Left lung (tissue), 10 donors: ENCODE data around the gene ABCB11. TPM values are rescaled to one million over a fixed set of nuclear protein-coding genes. Genes with fewer than 3 reads are reported as not detected.

ENCODE experiments used
- ATAC-seq: fragments of 200-7000 bp; cut with Tn5 transposase; one replicate; pipeline ENCODE4 v1.9.1; 2020; ENCODE audit warnings: moderate library complexity
- DNase-seq, 4 donors: peaks; one replicate each; pipeline ENCODE4 v3.0.0-alpha.2; 2013 to 2020
- H3K27ac ChIP-seq, 2 donors: fragments of 200-600 bp; sonication (generic) in 1 of 2; one replicate each; pipeline versions ENCODE4 v1.5.0 to v1.8.0; 2020 to 2021
- H3K27me3 ChIP-seq, 2 donors: fragments of 200-600 bp; sonication (generic) in 1 of 2; one replicate each; pipeline versions ENCODE4 v1.5.0 to v1.8.0; 2020 to 2021
- H3K36me3 ChIP-seq, 2 donors: fragments of 200-600 bp; sonication (generic) in 1 of 2; one replicate each; pipeline versions ENCODE4 v1.5.0 to v1.8.0; 2020 to 2021
- H3K4me1 ChIP-seq, 2 donors: fragments of 200-600 bp; one replicate each; pipeline ENCODE4 v1.8.0; 2021
- H3K4me3 ChIP-seq, 2 donors: fragments of 200-600 bp; sonication (generic) in 1 of 2; one replicate each; pipeline versions ENCODE4 v1.5.0 to v1.8.0; 2020 to 2021; ENCODE audit warnings: mild to moderate bottlenecking in 1 of 2
- H3K9me3 ChIP-seq, 2 donors: fragments of 200-600 bp; sonication (generic) in 1 of 2; one replicate each; pipeline versions ENCODE4 v1.5.0 to v1.8.0; 2020 to 2021
- CTCF ChIP-seq, 2 donors: fragments of 200-600 bp; sonication (generic) in 1 of 2; IDR thresholded peaks; one replicate each; pipeline versions ENCODE4 v1.5.0 to v1.8.0; 2021; ENCODE audit warnings: antibody characterized with exemption in 2 of 2
- intact Hi-C, 2 donors: fragments of 100-400 bp; cut with DNase I; formaldehyde crosslinking; loops; one replicate each; pipeline versions ENCODE4 v1.11.2 to v1.14.2; 2022
- polyA plus RNA-seq, 6 donors: library from polyadenylated mRNA; unstranded; fragments of 120-200 nt; gene quantifications; one replicate each; pipeline ENCODE4 v1.2.1, GENCODE V29; 2013; ENCODE audit not compliant: insufficient read length in 6 of 6
- total RNA-seq, 2 donors: library from RNA; stranded (reverse); fragmentation: NEBNext Ultra II Directional; extraction: Animal tissue kit (Norgen Biotek cat#: 25700); gene quantifications; one replicate each; pipeline ENCODE4 v1.2.1, GENCODE V29; 2021
- donor health status: DM: no; HTN: yes; CAD: no.
- donor health status: DM: no; HTN: no; CAD: no.

Gene ABCB11
- total and polyA plus RNA-seq, 8 donors, result 0.02 to 0.23 (median 0.08) TPM; not detected in 1

GRCh38 chr2:169001116-169001815 is 29.9 kb downstream of the ABCB11 start:
- no peak overlapping the region for H3K4me3 ChIP-seq
- ATAC-seq (no peak), DNase-seq (no peak)
- intact Hi-C loops, result no loop called here
- no peaks in the 10 kb centered on the region for H3K36me3 ChIP-seq
- H3K4me1 ChIP-seq, result no peaks in the 10 kb centered on the region
- no peaks in the 10 kb centered on the region for H3K9me3 ChIP-seq
- no peaks in the 10 kb centered on the region for H3K27me3 ChIP-seq
- H3K27ac ChIP-seq, result no peak overlapping the region
- no peak for TF ChIP-seq CTCF (IDR thresholded peaks at IDR 0.05)

DNA sequence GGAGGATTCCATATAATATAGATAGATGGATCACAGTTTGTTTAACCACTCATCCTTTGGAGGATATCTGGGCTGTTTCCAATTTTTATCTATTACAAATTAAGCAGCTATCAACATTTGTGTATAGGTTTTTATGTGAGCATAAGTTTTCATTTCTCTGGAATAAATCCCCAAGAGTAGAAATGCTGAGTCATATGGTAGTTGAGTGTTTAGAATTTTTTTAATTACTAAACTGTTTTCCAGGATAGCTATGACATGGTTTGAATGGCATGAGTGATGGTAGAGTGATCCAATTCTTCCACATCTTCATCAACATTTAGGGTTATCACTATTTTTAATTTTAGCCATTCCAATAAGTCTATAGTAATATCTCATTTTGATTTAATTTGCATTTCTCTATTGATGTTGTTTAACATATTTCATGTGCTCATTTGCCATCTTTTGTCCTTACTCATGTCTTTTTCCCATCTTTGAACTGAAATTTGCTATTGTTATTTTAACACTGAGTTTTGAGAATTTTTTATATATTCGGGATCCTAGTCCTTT is 31.4 kb downstream of the ABCB11 start:
- Histone ChIP-seq H3K27ac (no peak overlapping the region), H3K4me3 (no peak overlapping the region), H3K27me3 (no peaks in the 10 kb centered on the region), H3K4me1 (no peaks in the 10 kb centered on the region), H3K9me3 (no peaks in the 10 kb centered on the region), H3K36me3 (no peaks in the 10 kb centered on the region)
- DNase-seq, result no peak
- no peak for ATAC-seq
- intact Hi-C loops, result no loop called here
- no peak for TF ChIP-seq CTCF (IDR thresholded peaks at IDR 0.05)

- Histone ChIP-seq H3K4me3 (no peak overlapping the region), H3K27ac (no peak overlapping the region), H3K27me3 (no peaks in the 10 kb centered on the region), H3K36me3 (no peaks in the 10 kb centered on the region), H3K9me3 (no peaks in the 10 kb centered on the region), H3K4me1 (no peaks in the 10 kb centered on the region)
- ATAC-seq (no peak), DNase-seq (no peak)
- TF ChIP-seq CTCF (IDR thresholded peaks at IDR 0.05), result no peak
- intact Hi-C loops, result no loop called here
Observed at GRCh38 chr2:168998609-168999211, 32.4 kb downstream of the ABCB11 start.

- DNase-seq (no peak), ATAC-seq (no peak)
- no peaks in the 10 kb centered on the region for H3K27me3 ChIP-seq
- no peak overlapping the region for H3K4me3 ChIP-seq
- no peak overlapping the region for H3K27ac ChIP-seq
- H3K4me1 ChIP-seq, result peaks cover 0 to 5% of the 10 kb centered on the region in 2 donors
- intact Hi-C loops, result no loop called here
- H3K9me3 ChIP-seq, result no peaks in the 10 kb centered on the region
- no peak for TF ChIP-seq CTCF (IDR thresholded peaks at IDR 0.05)
- H3K36me3 ChIP-seq, result no peaks in the 10 kb centered on the region
Observed at GRCh38 chr2:168997794-168998193, 33.3 kb downstream of the ABCB11 start.

GRCh38 chr2:168997118-168997521 is 34.0 kb downstream of the ABCB11 start:
- peaks cover 0 to 12% of the 10 kb centered on the region in 2 donors for H3K4me1 ChIP-seq
- no peak for TF ChIP-seq CTCF (IDR thresholded peaks at IDR 0.05)
- no peak for ATAC-seq
- no peaks in the 10 kb centered on the region for H3K27me3 ChIP-seq
- no peak for DNase-seq
- H3K27ac ChIP-seq, result no peak overlapping the region
- no peak overlapping the region for H3K4me3 ChIP-seq
- intact Hi-C loops, result no loop called here
- no peaks in the 10 kb centered on the region for H3K9me3 ChIP-seq
- H3K36me3 ChIP-seq, result no peaks in the 10 kb centered on the region
